SK-N-SH treated with all-trans-retinoic acid at 6 μM for 48 hours (cell line): ENCODE measurements around the gene UGT1A9.

Experiments
- BACH2 ChIP-seq: fragments of 250-450 bp; sonication (Bioruptor Pico); IDR thresholded peaks from 2 replicates; pipeline ENCODE4 v1.9.0; 2021; ENCODE audit warnings: mild to moderate bottlenecking, borderline replicate concordance
- PATZ1 ChIP-seq: fragments of 250-450 bp; sonication (Bioruptor Pico); IDR thresholded peaks from 2 replicates; pipeline ENCODE4 v1.8.0; 2020; ENCODE audit warnings: mild to moderate bottlenecking, moderate library complexity, borderline replicate concordance
- TSHZ2 ChIP-seq: fragments of 250-450 bp; sonication (Bioruptor Pico); IDR thresholded peaks from 2 replicates; pipeline ENCODE4 v1.5.0; 2020; ENCODE audit warnings: mild to moderate bottlenecking, moderate library complexity
- ZNF565 ChIP-seq: fragments of 450-650 bp; formaldehyde crosslinking; conservative IDR thresholded peaks from 2 replicates; pipeline ENCODE4 v1.5.0; 2020; ENCODE audit warnings: low read depth, mild to moderate bottlenecking, moderate library complexity

DNA sequence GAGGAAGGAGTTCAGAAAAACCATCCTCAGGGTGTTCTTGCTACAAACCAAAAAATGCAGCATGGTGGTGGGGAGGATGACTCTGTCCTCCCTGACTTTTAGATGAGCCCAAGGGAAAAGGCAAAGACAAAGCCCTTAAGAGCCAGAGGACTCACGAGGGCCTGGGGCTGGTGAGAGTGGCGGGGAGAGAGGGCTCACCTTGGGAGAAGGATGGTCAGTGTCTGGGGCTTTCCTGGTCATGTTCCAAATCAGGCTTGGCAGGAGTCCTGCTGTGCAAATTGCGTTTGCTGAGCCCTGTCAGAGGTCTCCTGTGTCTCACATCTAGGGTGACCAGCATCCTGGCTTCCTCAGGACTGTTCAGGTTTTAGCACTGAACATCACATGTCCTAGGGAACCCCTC is 93.1 kb downstream of the UGT1A9 start:
- TF ChIP-seq TSHZ2 (CRISPR knock-in tag) (no peak), BACH2 (CRISPR knock-in tag) (no peak), PATZ1 (CRISPR knock-in tag) (no peak), ZNF565 (CRISPR knock-in tag) (no peak)
